GM11168 (cell line): ENCODE data around the gene ALG10B.

Experiments
- in situ Hi-C: fragments of 300-500 bp; cut with MboI; formaldehyde crosslinking; loops from one replicate; pipeline ENCODE4 v1.12.0; 2022; ENCODE audit warnings: low sequenced_read_pairs; ENCODE audit not compliant: unreplicated experiment

The ALG10B gene

GRCh38 chr12:38370311-38370710 lies 53.7 kb downstream of the ALG10B start:
- in situ Hi-C loops = no loop called here

- in situ Hi-C loops = no loop called here
These were observed 57.2 kb downstream of the ALG10B start for GRCh38 chr12:38373784-38374183.

- in situ Hi-C loops = no loop called here
These were observed 58.2 kb downstream of the ALG10B start for GRCh38 chr12:38374751-38375150.
